ENCODE measurements around the gene ENPP7.

The ENPP7 gene

DNA sequence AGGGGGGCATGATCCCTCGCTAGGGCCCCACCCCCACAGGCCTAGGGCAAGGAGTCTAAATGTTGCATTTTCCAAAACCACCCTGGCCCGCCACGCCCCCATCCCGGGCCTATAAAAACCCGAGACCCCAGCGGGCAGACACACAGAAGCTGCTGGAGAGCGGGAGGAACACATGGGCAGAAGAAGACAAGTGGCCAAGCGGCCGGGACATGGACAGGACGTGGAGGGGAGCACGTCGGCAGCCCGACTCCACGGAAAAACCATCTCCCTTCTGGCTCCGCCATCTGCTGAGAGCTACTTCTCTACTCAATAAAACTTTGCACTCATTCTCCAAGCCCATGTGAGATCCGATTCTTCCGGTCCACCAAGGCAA is 34.1 kb upstream of the ENPP7 start:
- Mint-ChIP-seq H3K27me3 (peaks cover 15% of the 10 kb centered on the region), H3K27ac (no peak overlapping the region), H3K4me1 (ENCODE audit: low read depth) (peaks cover 6% of the 10 kb centered on the region), H3K36me3 (no peaks in the 10 kb centered on the region), H3K4me3 (no peak overlapping the region), H3K9me3 (ENCODE audit: low read depth) (no peaks in the 10 kb centered on the region)

DNA sequence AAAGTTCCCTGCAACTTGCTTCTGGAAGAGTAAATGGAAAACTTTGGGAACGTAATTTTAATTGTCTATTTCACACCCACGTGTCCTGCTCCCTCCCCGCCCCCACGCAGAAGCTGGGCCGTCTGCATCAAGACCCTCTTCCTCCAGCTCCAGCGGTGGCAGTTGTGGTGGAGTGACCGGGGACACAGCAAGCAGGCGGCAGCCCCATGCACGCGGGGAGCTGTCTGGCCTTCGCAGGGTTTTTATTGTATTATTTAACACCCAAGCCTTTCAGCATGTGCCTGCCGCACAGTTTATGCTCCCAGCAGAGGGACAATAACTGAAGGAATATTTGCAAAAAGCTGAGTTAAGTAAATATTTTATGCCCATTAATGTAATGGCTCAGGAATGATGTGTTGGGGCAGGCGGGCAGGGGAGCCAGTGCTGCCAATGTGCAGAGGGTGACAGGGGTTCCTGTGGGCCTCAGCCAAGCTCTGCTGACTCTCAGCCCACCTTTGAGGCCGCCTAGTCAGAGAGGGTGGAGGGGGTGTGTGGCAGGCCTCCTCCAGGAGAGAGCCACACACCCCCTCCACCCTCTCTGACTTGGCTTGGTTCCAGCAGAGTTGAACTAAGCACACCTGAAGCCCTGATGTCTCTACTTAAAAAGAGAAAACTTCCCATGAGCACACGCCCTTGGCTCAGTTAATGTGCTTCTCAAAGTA is 32.4 kb upstream of the ENPP7 start:
- peaks cover 13% of the 10 kb centered on the region for H3K27me3 Mint-ChIP-seq
- H3K4me3 Mint-ChIP-seq: no peak overlapping the region
- H3K27ac Mint-ChIP-seq: no peak overlapping the region
- H3K4me1 Mint-ChIP-seq (ENCODE audit: low read depth): peaks cover 6% of the 10 kb centered on the region
- no peaks in the 10 kb centered on the region for H3K9me3 Mint-ChIP-seq (ENCODE audit: low read depth)
- no peaks in the 10 kb centered on the region for H3K36me3 Mint-ChIP-seq

DNA sequence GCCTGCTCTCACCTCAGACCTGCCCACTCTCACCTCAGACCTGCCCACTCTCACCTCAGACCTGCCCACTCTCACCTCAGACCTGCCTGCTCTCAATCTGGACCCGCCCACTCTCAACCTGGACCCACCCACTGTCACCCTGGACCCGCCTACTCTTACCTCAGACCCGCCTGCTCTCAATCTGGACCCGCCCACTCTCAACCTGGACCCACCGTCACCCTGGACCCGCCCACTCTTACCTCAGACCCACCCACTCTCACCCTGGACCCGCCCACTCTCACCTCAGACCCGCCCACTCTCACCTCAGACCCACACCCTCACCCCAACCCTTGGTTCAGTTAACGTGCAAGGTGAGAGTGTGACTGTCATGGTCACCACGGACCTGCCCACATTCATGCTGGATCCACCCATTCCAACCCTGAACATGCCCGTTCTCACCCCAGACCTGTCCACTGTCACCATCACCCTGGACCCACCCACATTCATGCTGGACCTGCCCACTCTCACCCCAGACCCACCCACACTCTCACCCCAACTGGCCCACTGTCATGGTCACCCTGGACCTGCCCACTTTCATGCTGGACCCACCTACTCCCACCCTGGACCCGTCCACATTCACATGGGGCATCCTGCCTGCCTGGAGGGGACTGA is 31.2 kb upstream of the ENPP7 start:
- Mint-ChIP-seq H3K9me3 (ENCODE audit: low read depth) (no peaks in the 10 kb centered on the region), H3K36me3 (no peaks in the 10 kb centered on the region), H3K4me1 (ENCODE audit: low read depth) (peaks cover 6% of the 10 kb centered on the region), H3K4me3 (no peak overlapping the region), H3K27me3 (peaks cover 9% of the 10 kb centered on the region), H3K27ac (no peak overlapping the region)

DNA sequence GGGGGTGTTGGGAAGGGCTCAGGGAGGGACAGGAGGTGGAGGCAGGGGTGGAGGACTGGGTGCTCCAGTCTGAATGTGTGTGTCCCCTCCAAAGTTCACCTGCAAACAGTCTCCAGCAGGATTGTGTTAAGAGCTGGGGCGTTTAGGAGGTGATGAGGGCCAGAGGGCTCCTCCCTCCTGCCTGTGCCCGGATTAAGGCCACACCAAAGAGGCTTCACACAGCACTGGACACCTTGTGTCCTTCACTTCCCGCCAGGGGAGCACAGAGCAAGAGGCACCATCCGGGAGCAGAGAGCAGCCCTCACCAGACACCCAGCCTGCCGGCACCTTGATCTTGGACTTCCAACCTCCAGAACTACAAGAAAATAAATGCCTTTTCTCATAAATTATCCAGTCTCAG is 30.2 kb upstream of the ENPP7 start:
- Mint-ChIP-seq H3K4me1 (ENCODE audit: low read depth) (peaks cover 4% of the 10 kb centered on the region), H3K27me3 (peaks cover 9% of the 10 kb centered on the region), H3K9me3 (ENCODE audit: low read depth) (no peaks in the 10 kb centered on the region), H3K4me3 (no peak overlapping the region), H3K27ac (no peak overlapping the region), H3K36me3 (no peaks in the 10 kb centered on the region)

DNA sequence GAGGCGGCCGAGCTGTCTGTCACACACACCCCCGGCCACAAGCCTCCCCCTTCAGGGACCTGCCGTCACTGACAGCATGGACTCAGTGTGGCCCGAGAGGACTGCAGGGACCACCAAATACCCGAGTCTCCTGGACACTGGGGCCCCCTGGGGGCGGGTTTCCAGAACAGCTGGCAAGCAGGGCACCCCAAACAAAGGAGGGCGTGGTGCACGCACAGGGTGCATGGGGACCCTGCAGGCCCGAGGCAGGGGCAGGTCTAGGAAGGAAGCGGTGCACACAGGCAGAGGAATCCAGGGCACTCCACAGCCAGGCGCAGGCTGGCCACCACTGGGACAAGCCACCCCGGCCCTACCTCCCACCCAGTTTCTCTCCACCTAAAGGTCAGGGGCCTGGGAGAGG is 28.7 kb upstream of the ENPP7 start:
- no peak overlapping the region for H3K4me3 Mint-ChIP-seq
- H3K36me3 Mint-ChIP-seq: no peaks in the 10 kb centered on the region
- no peaks in the 10 kb centered on the region for H3K9me3 Mint-ChIP-seq (ENCODE audit: low read depth)
- no peaks in the 10 kb centered on the region for H3K4me1 Mint-ChIP-seq (ENCODE audit: low read depth)
- no peak overlapping the region for H3K27ac Mint-ChIP-seq
- H3K27me3 Mint-ChIP-seq: peaks cover 3% of the 10 kb centered on the region

DNA sequence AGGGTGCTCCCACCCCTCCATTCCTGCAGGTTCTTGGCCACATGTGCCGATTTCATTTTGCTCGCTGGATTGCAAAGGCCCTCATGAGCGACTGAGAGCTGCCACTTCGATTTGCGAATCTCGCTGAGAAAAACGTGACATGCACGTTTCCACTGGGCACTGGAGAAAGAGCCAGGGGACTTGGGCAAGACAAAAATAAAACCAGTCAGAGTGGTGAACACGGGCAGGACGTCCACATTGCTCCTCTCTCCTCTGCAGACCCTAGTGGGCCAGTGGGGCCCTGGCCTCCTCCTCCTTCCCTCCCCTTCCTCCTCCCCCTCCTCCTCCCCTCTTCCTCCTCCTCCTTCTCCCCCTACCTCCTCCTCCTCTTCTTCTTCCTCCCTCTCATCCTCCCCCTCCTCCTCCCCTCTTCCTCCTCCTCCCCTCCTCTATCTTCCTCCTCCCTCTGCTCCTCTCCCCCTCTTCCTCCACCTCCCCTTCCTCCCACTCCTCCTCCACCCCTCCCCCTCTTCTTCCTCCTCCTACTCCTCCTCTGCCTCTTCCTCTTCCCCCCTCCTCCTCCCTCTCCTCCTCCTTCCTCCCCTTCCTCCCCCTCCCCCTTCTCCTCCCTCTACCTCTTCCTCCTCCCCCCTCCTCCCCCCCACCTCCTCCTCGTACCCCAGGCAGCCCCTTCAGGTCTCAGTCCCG is 28.1 kb upstream of the ENPP7 start:
- no peaks in the 10 kb centered on the region for H3K4me1 Mint-ChIP-seq (ENCODE audit: low read depth)
- no peaks in the 10 kb centered on the region for H3K36me3 Mint-ChIP-seq
- H3K4me3 Mint-ChIP-seq: no peak overlapping the region
- no peaks in the 10 kb centered on the region for H3K27me3 Mint-ChIP-seq
- H3K27ac Mint-ChIP-seq: no peak overlapping the region
- no peaks in the 10 kb centered on the region for H3K9me3 Mint-ChIP-seq (ENCODE audit: low read depth)

DNA sequence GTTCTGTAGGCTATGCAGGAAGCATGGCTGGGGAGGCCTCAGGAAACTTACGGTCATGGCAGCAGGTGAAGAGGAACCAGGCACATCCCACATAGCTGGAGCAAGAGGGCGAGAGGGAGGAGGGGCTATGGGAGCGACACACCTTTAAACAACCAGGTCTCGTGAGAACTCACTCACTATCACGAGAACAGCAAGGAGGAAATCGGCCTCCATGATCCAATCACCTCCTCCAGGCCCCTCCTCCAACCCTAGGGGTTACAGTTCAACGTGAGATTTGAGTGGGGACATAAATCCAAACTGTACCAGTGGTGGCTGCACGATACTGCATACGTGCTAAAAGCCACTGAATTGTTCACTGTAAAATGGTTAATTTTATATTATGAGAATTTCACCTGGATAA is 26.1 kb upstream of the ENPP7 start:
- Mint-ChIP-seq H3K27me3 (no peaks in the 10 kb centered on the region), H3K9me3 (ENCODE audit: low read depth) (no peaks in the 10 kb centered on the region), H3K4me1 (ENCODE audit: low read depth) (no peaks in the 10 kb centered on the region)

DNA sequence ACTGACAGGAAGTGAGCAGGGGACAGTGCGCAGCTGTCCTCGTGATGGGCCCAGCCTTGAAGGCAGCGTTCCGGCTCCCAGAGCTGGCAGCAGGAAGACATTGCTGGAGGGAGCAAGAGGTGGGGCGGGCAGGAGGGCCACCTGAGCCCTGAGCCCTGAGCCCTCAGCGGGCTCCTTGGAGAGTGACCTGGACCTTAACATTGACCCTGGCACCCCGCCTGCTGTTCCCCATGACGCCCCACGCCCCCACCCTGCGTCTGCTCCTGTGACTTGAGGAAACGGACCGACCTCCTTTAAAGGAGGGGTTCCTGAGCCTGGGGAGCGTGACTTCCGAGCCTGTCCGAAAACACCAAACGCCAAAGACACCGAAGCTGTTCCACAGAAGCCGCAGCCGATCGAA is 25.1 kb upstream of the ENPP7 start:
- Mint-ChIP-seq H3K27ac (no peak overlapping the region), H3K27me3 (no peaks in the 10 kb centered on the region), H3K4me3 (no peak overlapping the region), H3K9me3 (ENCODE audit: low read depth) (no peaks in the 10 kb centered on the region), H3K4me1 (ENCODE audit: low read depth) (no peaks in the 10 kb centered on the region), H3K36me3 (no peaks in the 10 kb centered on the region)

More for the DNA sequence above, 26.1 kb upstream of the ENPP7 start:
- Mint-ChIP-seq H3K27ac (no peak overlapping the region), H3K4me3 (no peak overlapping the region), H3K36me3 (no peaks in the 10 kb centered on the region)

DNA sequence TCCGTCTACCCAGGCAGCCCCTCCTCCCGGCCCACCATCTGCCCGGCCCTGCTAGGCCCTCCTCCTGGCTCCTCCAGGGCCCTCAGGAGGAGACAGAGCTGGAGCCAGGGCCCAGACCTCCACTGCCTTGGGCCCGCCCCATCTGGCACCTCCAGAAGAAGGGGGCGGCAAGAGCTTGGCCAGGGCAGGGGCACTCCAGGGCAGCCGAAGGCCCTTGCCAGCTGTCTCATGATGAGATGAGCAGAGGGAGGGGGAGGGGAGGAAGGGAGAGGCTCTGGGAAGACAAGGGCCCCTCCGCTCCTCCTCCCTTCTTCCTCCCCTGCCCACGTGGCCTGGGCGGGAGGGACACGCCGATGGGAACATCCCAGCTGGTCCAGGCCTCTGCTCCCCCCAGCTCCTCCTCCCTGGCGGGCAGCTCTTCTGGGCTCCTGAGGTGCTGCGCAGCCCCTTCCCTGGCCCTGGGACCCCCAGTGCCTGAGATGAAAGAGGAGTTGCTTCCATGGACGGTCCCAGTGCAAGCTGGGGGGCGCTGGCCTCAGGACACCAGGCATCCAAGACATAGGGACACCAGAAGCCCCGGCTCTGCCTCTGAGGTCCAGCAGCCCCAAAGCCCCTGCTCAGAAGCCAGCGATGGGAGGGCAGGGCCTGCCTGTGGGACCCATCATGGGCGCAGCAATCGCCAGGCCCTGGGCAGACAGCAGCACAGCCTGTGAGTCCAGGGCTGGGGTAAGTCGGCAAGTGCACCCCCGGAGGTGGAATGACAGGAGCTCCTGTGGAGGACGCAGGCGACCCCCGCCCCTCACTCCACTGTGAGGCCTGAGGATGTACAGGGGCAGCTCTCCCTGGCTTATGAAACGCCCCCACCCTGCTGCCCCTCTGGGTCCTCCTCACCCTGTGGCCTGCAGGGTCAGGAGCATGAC is 23.6 kb upstream of the ENPP7 start:
- Mint-ChIP-seq H3K4me1 (ENCODE audit: low read depth) (no peaks in the 10 kb centered on the region), H3K36me3 (no peaks in the 10 kb centered on the region), H3K9me3 (ENCODE audit: low read depth) (no peaks in the 10 kb centered on the region), H3K27me3 (peaks cover 2% of the 10 kb centered on the region), H3K27ac (no peak overlapping the region), H3K4me3 (no peak overlapping the region)

DNA sequence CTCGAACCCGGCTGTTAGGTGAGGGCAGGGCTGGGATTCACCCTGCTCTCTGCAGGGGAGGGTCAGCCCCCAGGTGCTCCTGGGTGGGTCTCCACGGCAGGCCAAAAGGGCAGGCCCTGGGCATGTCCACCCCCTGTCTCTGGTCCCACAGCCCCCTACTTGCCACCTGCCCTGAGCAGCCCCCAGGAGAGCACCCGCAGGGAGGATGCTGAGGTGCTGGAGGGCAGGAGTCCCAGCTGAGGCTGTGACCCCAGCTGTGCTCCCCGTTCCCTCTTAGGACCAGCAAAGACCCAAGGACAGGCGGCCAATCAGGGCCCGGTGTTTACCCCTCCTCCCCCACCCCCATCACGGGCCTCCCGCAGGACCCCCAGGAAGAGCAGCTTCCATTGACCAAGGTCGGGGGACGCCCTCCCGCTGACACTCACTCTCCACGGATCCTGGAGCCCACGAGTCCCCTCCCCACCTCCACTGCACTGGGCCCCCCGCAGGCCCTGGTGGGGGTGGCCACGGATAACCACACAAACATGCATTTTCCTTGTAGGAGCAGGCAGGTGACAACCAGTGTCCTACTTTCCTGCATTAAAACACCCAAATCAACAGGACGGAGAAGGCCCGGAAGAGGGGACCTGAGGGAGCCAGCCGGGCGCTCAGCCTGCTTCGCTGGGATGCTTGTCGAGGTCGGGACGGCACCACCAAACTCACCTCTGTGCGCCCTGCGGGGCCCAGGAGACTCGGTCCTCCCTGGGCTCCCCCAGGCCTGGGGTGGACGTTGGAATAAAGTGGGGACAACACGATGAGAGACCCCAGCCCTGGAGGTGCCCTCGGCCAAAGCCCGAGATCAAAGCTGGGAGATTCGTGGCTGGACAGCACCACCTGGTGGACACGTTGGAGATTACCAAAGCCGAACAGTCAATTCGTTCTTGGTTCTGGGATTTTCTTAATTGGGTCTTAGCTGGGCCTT is 22.5 kb upstream of the ENPP7 start:
- Mint-ChIP-seq H3K4me3 (peak overlapping the region; percentile 30), H3K27me3 (peaks cover 2% of the 10 kb centered on the region), H3K27ac (no peak overlapping the region), H3K4me1 (ENCODE audit: low read depth) (no peaks in the 10 kb centered on the region), H3K36me3 (no peaks in the 10 kb centered on the region), H3K9me3 (ENCODE audit: low read depth) (no peaks in the 10 kb centered on the region)

DNA sequence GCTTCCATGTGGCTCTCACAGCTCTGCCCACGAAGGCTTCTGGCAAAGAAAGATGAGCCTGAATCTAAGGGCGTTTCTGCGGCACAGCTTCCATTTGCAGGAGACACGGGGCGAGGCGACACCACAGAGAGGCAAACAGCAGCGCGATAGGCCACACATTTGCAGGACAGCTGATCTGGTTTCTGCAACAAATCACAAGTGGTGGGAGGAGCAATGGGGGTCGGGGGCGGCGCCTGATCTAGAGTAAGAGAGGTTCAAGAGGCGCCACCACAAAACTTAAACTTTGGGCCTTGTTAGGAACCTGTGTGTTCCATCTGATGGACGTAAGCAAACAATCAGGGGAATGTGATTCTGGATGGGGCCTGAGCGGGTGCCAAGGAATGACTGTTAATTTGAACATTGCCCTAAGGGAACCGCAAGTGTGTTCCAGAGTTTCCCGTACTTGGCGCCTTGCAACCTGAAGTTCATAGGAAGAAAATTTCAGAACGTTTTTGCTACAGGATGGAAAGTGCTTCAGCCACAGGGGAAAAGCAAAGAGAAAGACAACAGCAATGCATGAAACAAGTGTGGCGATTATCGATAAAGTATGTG is 18.9 kb upstream of the ENPP7 start:
- Mint-ChIP-seq H3K4me3 (no peak overlapping the region), H3K27me3 (peaks cover 10% of the 10 kb centered on the region), H3K27ac (no peak overlapping the region), H3K4me1 (ENCODE audit: low read depth) (no peaks in the 10 kb centered on the region), H3K36me3 (no peaks in the 10 kb centered on the region), H3K9me3 (ENCODE audit: low read depth) (no peaks in the 10 kb centered on the region)

DNA sequence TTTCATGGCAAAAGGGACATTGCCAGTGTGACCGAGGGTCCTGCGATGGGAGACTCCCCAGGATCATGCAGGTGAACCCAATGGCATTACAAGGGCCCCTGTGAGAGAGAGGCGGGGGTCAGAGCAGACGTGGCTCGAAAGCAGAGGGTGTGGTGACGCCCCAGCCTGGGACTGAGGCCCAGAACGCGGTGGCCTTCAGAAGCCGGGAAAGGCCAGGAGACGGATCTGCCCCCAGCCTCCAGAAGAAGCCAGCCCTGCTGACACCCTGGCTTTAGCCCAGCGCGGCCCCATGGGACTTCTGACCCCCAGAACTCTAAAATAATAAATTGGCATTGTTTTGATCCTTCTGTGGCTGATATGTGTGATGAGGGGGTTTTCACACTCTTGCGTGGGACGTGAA is 17.4 kb upstream of the ENPP7 start:
- Mint-ChIP-seq H3K4me1 (ENCODE audit: low read depth) (no peaks in the 10 kb centered on the region), H3K27me3 (peaks cover 10% of the 10 kb centered on the region), H3K4me3 (no peak overlapping the region), H3K36me3 (no peaks in the 10 kb centered on the region), H3K9me3 (ENCODE audit: low read depth) (no peaks in the 10 kb centered on the region), H3K27ac (no peak overlapping the region)

DNA sequence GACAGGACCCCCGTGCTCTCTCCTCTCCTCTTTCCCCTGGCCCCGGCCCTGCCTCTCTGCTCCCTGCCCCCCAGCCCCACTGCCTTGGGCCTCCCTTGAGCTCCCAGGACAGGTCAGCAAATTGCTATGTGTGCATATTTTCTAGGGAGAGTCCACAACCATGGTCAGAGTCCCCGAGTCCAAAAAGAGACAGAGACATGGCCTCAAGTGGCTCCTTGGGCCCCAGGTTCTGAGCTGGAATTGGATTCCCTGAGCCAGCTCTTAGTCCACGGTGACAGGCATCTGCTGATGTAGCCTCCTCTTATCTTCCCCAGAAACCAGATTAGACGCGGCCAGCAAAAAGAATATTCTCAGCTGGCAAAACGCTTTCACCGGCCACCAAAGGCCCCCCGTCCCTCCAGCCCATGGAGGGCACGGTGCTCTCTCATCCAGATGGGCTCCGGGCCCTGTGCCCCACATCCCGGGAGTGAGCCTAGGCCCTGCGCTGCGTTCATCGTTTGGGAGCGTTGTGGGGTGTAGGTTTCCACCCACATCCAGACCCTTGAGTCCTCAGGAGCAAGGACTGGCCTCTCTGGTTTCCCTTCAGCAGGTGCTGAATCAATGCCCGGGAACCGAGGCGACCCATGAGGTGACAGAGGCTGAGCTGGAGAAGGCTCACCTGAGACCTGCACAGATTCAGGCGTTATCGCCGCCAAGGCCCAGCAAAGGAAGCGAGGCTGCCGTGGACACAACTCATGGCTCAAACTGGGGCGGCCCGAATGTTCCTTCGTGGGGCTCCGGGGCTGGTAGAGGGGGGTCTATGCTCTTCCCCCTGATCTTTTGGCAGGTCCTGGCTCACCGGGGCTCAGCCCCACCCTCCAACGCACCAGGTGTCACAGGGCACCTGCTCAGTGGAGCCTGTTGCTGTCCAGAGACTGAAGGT is 16.3 kb upstream of the ENPP7 start:
- Mint-ChIP-seq H3K9me3 (ENCODE audit: low read depth) (no peaks in the 10 kb centered on the region), H3K36me3 (no peaks in the 10 kb centered on the region), H3K27ac (no peak overlapping the region), H3K4me1 (ENCODE audit: low read depth) (no peaks in the 10 kb centered on the region), H3K27me3 (peaks cover 10% of the 10 kb centered on the region), H3K4me3 (no peak overlapping the region)
